IMR-90 (cell line): ENCODE data around the gene TMEM184C. TPM values are rescaled to one million over a fixed set of nuclear protein-coding genes. Genes with fewer than 3 reads are reported as not detected.

Source experiments
- ATAC-seq: fragments of 200-7000 bp; cut with Tn5 transposase; 2 replicates; pipeline ENCODE4 v1.9.1; 2020; ENCODE audit warnings: low read depth, mild to moderate bottlenecking, moderate library complexity
- BruUV-seq: library from RNA; stranded (reverse); fragments of 400-500 nt; replicated peaks from 2 replicates; lab custom pipeline; 2021; lab: Mats Ljungman, UMichigan
- CTCF ChIA-PET: fragments of 300-600 bp; formaldehyde crosslinking; extraction: SDS; loops from one replicate; lab custom pipeline; 2021; ENCODE audit warnings: antibody characterized with exemption; lab: Yijun Ruan, JAX
- POLR2A ChIA-PET: fragments of 300-600 bp; sonication (Branson Sonifier 250); formaldehyde crosslinking; loops from one replicate; lab custom pipeline; 2022; ENCODE audit warnings: antibody characterized with exemption; ENCODE audit not compliant: unreplicated experiment; lab: Charles Lee
- DNase-seq: peaks from one replicate; pipeline ENCODE4 v3.0.0; 2013
- H2AFZ ChIP-seq: replicated peaks from 2 replicates; pipeline ENCODE3; 2013; ENCODE audit warnings: low read length, mild to moderate bottlenecking; ENCODE audit not compliant: poor library complexity
- H2AK5ac ChIP-seq: 2 replicates; pipeline ENCODE4 v1.6.1; 2013; ENCODE audit warnings: low read depth, low read length, inconsistent platforms
- H2AK9ac ChIP-seq: replicated peaks from 2 replicates; pipeline ENCODE3; 2013; ENCODE audit warnings: mild to moderate bottlenecking, low read depth, low read length, moderate library complexity; ENCODE audit not compliant: poor library complexity
- H2BK120ac ChIP-seq: 2 replicates; pipeline ENCODE4 v1.6.1; 2013; ENCODE audit warnings: low read depth, low read length, inconsistent platforms
- H2BK15ac ChIP-seq: 3 replicates; pipeline ENCODE4 v1.6.1; 2013; ENCODE audit warnings: low read depth, low read length, inconsistent platforms
- H2BK20ac ChIP-seq: 2 replicates; pipeline ENCODE4 v1.6.1; 2013; ENCODE audit warnings: low read depth, mild to moderate bottlenecking, inconsistent platforms, low read length, moderate library complexity
- H2BK5ac ChIP-seq: 2 replicates; pipeline ENCODE4 v1.6.1; 2013; ENCODE audit warnings: mild to moderate bottlenecking, low read depth, low read length, inconsistent platforms; ENCODE audit not compliant: poor library complexity, severe bottlenecking
- H3K14ac ChIP-seq: replicated peaks from 2 replicates; pipeline ENCODE4 v1.6.1; 2013; ENCODE audit warnings: low read depth, low read length, inconsistent platforms
- H3K18ac ChIP-seq: 2 replicates; pipeline ENCODE4 v1.6.1; 2013; ENCODE audit warnings: low read depth, low read length, control low read depth
- H3K23ac ChIP-seq: 2 replicates; pipeline ENCODE4 v1.6.1; 2013; ENCODE audit warnings: low read depth, low read length, inconsistent platforms
- H3K27ac ChIP-seq: 2 replicates; pipeline ENCODE4 v1.5.1; 2013; ENCODE audit warnings: mild to moderate bottlenecking, control low read depth, low read length; ENCODE audit not compliant: insufficient read depth
- H3K27me3 ChIP-seq: 2 replicates; pipeline ENCODE4 v1.6.1; 2013; ENCODE audit warnings: low read length; ENCODE audit not compliant: control insufficient read depth, insufficient read depth
- H3K36me3 ChIP-seq: 2 replicates; pipeline ENCODE4 v1.6.1; 2013; ENCODE audit warnings: low read length, mixed read lengths; ENCODE audit not compliant: control insufficient read depth, insufficient read depth
- H3K4ac ChIP-seq: 2 replicates; pipeline ENCODE4 v1.6.1; 2013; ENCODE audit warnings: low read depth, low read length, inconsistent platforms
- H3K4me1 ChIP-seq: 2 replicates; pipeline ENCODE4 v1.6.1; 2013; ENCODE audit warnings: low read length, mixed read lengths; ENCODE audit not compliant: control insufficient read depth, insufficient read depth
- H3K4me2 ChIP-seq: 2 replicates; pipeline ENCODE4 v1.6.1; 2013; ENCODE audit warnings: low read depth, mild to moderate bottlenecking, control low read depth, low read length, moderate library complexity
- H3K4me3 ChIP-seq: 2 replicates; pipeline ENCODE4 v1.5.1; 2013; ENCODE audit warnings: low read depth, mild to moderate bottlenecking, control low read depth, low read length, moderate library complexity; ENCODE audit not compliant: insufficient read depth
- H3K56ac ChIP-seq: 2 replicates; pipeline ENCODE4 v1.6.1; 2013; ENCODE audit warnings: low read length, inconsistent platforms; ENCODE audit not compliant: insufficient read depth; ENCODE audit errors: extremely low read depth
- H3K79me1 ChIP-seq, 2 experiments: 2 replicates each; pipeline ENCODE4 v1.6.1; 2013; ENCODE audit warnings: low read length in 2 of 2, inconsistent platforms in 1 of 2, low read depth in 1 of 2
- H3K9ac ChIP-seq: 2 replicates; pipeline ENCODE4 v1.6.1; 2013; ENCODE audit warnings: low read depth, low read length, control low read depth
- H3K9me1 ChIP-seq: 2 replicates; pipeline ENCODE4 v1.6.1; 2013; ENCODE audit warnings: low read length, inconsistent platforms; ENCODE audit not compliant: insufficient read depth
- H3K9me3 ChIP-seq: 2 replicates; pipeline ENCODE4 v1.6.1; 2013; ENCODE audit warnings: low read length; ENCODE audit not compliant: control insufficient read depth, insufficient read depth
- H4K20me1 ChIP-seq: 2 replicates; pipeline ENCODE4 v1.6.1; 2013; ENCODE audit warnings: low read length, inconsistent platforms; ENCODE audit not compliant: insufficient read depth
- H4K5ac ChIP-seq: 2 replicates; pipeline ENCODE4 v1.6.1; 2013; ENCODE audit warnings: mild to moderate bottlenecking, low read depth, low read length, control low read depth
- H4K8ac ChIP-seq, 2 experiments: 2 replicates each; pipeline ENCODE4 v1.6.1; 2013; ENCODE audit warnings: low read depth in 2 of 2, low read length in 2 of 2, control low read depth in 1 of 2, inconsistent platforms in 1 of 2
- H4K91ac ChIP-seq: 2 replicates; pipeline ENCODE4 v1.6.1; 2013; ENCODE audit warnings: low read depth, low read length, inconsistent platforms; ENCODE audit not compliant: insufficient read depth
- CEBPB ChIP-seq: IDR thresholded peaks from 2 replicates; pipeline ENCODE4 v1.6.1; 2012; ENCODE audit warnings: low read depth, low read length, improper control_type of control experiment
- MAFK ChIP-seq: IDR thresholded peaks from 2 replicates; pipeline ENCODE4 v1.6.1; 2012; ENCODE audit warnings: low read depth, low read length, improper control_type of control experiment
- MXI1 ChIP-seq: IDR thresholded peaks from 2 replicates; pipeline ENCODE4 v1.6.1; 2012; ENCODE audit warnings: low read depth, mild to moderate bottlenecking, low read length, moderate library complexity, borderline replicate concordance
- NFE2L2 ChIP-seq: fragments of 150-350 bp; IDR thresholded peaks from 2 replicates; pipeline ENCODE4 v1.6.1; 2016; ENCODE audit warnings: low read depth, mild to moderate bottlenecking, low read length
- RAD21 ChIP-seq: IDR thresholded peaks from 2 replicates; pipeline ENCODE4 v1.6.1; 2012; ENCODE audit warnings: low read length, improper control_type of control experiment
- dilution Hi-C: fragments of 300-500 bp; cut with HindIII; formaldehyde crosslinking; loops from one replicate; pipeline ENCODE4 v1.14.3; 2018; ENCODE audit warnings: low sequenced_read_pairs; ENCODE audit not compliant: unreplicated experiment
- in situ Hi-C: fragments of 300-500 bp; cut with MboI; formaldehyde crosslinking; loops from 3 replicates; pipeline ENCODE4 v1.14.3; 2019; ENCODE audit warnings: low sequenced_read_pairs, inconsistent platforms, mixed read lengths
- intact Hi-C: fragments of 100-400 bp; cut with micrococcal nuclease; formaldehyde crosslinking; loops from 2 replicates; pipeline ENCODE4 v1.10.0; 2022
- polyA plus RNA-seq, 3 experiments: library from polyadenylated mRNA; depleted of rRNA; stranded (reverse); fragments of >200 nt; gene quantifications; 2 replicates each; pipeline ENCODE4 v1.2.3, GENCODE V29; 2012; ENCODE audit warnings: low replicate concordance in 1 of 3
- total RNA-seq: library from RNA; depleted of rRNA; stranded (reverse); fragments of >200 nt; gene quantifications from 2 replicates; pipeline ENCODE4 v1.2.3, GENCODE V29; 2012
- TF ChIP-seq, protein P1 (sequence below): fragments of 150-350 bp; IDR thresholded peaks from 2 replicates; pipeline ENCODE4 v1.6.1; 2017; ENCODE audit warnings: mild to moderate bottlenecking, antibody characterized with exemption, low read length, low read depth

The TMEM184C gene
- total and polyA plus RNA-seq, 2 of the 4 experiments (the other 2 are of a cell fraction) = 17.4 to 67.6 TPM

GRCh38 chr4:147635348-147635747, 18.2 kb downstream of the TMEM184C start:
- no peak overlapping the region for H3K4me3 ChIP-seq
- ChIA-PET POLR2A (no interaction called here), CTCF (no interaction called here)
- H4K8ac ChIP-seq = no peak overlapping the region
- ATAC-seq (no peak), DNase-seq (no peak)
- H2BK120ac ChIP-seq = no peak overlapping the region
- H2AK9ac ChIP-seq = no peak overlapping the region
- no peaks in the 10 kb centered on the region for H3K27me3 ChIP-seq
- H3K9me3 ChIP-seq = no peaks in the 10 kb centered on the region; the same call in 1 of the 2 replicates
- no peaks in the 10 kb centered on the region for H4K20me1 ChIP-seq
- intact Hi-C loops = no loop called here
- no peak overlapping the region for H2AFZ ChIP-seq
- no peak overlapping the region for H4K5ac ChIP-seq
- BruUV-seq = no TSS peak
- H3K9me1 ChIP-seq = peaks cover 3% of the 10 kb centered on the region; the same call in 1 of the 2 replicates
- dilution Hi-C loops = no loop called here
- H3K18ac ChIP-seq = no peak overlapping the region
- H2AK5ac ChIP-seq = no peak overlapping the region
- H3K23ac ChIP-seq = no peak overlapping the region
- H2BK15ac ChIP-seq = no peak overlapping the region
- H3K4me2 ChIP-seq = no peak overlapping the region
- no peak overlapping the region for H4K91ac ChIP-seq
- no peak overlapping the region for H3K9ac ChIP-seq
- no peaks in the 10 kb centered on the region for H3K4me1 ChIP-seq
- no peak overlapping the region for H3K27ac ChIP-seq
- TF ChIP-seq, protein P1, sequence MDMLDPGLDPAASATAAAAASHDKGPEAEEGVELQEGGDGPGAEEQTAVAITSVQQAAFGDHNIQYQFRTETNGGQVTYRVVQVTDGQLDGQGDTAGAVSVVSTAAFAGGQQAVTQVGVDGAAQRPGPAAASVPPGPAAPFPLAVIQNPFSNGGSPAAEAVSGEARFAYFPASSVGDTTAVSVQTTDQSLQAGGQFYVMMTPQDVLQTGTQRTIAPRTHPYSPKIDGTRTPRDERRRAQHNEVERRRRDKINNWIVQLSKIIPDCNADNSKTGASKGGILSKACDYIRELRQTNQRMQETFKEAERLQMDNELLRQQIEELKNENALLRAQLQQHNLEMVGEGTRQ = no peak
- no peak for TF ChIP-seq CEBPB
- TF ChIP-seq MXI1 = no peak
- TF ChIP-seq MAFK = no peak
- TF ChIP-seq NFE2L2 = no peak
- TF ChIP-seq RAD21 = no peak
- H3K4ac ChIP-seq = no peak overlapping the region
- H3K56ac ChIP-seq = no peak overlapping the region
- no peak overlapping the region for H2BK5ac ChIP-seq
- H2BK20ac ChIP-seq = no peak overlapping the region
- in situ Hi-C loops = no loop called here
- H3K79me1 ChIP-seq = peaks cover 0 to 4% of the 10 kb centered on the region in 2 experiments; a peak in 2 of 4 replicates
- H3K14ac ChIP-seq = no peak overlapping the region
- H3K36me3 ChIP-seq = peaks cover 19% of the 10 kb centered on the region
